ENCODE results near the gene THRSP. TPM values are rescaled to one million over a fixed set of nuclear protein-coding genes. Genes with fewer than 3 reads are reported as not detected.

Gene THRSP
- total and polyA plus RNA-seq, 2 donors from 2014 or later, result 6.4 TPM; not detected in 1

DNA sequence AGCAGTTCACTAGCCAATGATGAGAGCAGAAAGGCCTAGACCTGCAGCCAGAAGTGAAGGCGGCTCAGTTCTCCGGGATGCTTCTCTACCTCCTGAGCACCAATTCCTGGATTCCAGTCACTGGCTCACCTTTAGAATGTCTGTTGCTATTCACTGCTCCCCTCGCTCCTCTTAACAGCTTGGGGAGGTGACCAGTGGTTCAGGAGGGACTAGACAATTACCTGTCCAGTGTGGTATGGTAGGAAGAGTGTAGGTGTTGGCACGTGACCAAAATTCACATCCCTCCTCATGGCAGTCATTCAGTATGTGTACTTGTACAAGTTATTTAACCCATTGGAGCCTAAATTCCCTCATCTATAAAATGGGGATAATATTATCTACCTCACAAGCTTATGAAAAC is 4.0 kb downstream of the THRSP start:
- no peak for DNase-seq
- no peak overlapping the region for H3K27ac ChIP-seq (ENCODE audit: low read depth in 2 of 2, low read length in 2 of 2)
- no peak overlapping the region for H3K9ac ChIP-seq (ENCODE audit: low read length in 3 of 3)
- peaks cover 2 to 18% (median 16%) of the 10 kb centered on the region in 3 donors for H3K36me3 ChIP-seq (ENCODE audit: control insufficient read depth in 2 of 3, insufficient read depth in 3 of 3, low read length in 3 of 3)
- TF ChIP-seq, protein P1, sequence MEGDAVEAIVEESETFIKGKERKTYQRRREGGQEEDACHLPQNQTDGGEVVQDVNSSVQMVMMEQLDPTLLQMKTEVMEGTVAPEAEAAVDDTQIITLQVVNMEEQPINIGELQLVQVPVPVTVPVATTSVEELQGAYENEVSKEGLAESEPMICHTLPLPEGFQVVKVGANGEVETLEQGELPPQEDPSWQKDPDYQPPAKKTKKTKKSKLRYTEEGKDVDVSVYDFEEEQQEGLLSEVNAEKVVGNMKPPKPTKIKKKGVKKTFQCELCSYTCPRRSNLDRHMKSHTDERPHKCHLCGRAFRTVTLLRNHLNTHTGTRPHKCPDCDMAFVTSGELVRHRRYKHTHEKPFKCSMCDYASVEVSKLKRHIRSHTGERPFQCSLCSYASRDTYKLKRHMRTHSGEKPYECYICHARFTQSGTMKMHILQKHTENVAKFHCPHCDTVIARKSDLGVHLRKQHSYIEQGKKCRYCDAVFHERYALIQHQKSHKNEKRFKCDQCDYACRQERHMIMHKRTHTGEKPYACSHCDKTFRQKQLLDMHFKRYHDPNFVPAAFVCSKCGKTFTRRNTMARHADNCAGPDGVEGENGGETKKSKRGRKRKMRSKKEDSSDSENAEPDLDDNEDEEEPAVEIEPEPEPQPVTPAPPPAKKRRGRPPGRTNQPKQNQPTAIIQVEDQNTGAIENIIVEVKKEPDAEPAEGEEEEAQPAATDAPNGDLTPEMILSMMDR (IDR thresholded peaks at IDR 0.05; ENCODE audit: borderline replicate concordance, extremely low read depth, insufficient read depth), result no peak
- no peak for FAIRE-seq
- no peaks in the 10 kb centered on the region for H3K27me3 ChIP-seq (ENCODE audit: control insufficient read depth, insufficient read depth, low read length)
- H3K4me3 ChIP-seq (ENCODE audit: low read length in 3 of 3), result no peak overlapping the region
- H3K9me3 ChIP-seq (ENCODE audit: control insufficient read depth in 2 of 3, insufficient read depth in 1 of 3, low read length in 3 of 3), result no peaks in the 10 kb centered on the region
- H3K4me1 ChIP-seq (ENCODE audit: control insufficient read depth in 2 of 3, insufficient read depth in 2 of 3, low read depth in 1 of 3, low read length in 3 of 3), result peaks cover 0 to 2% (median 0%) of the 10 kb centered on the region in 3 donors
- intact Hi-C loops (cut with DNase I), result no loop called here

DNA sequence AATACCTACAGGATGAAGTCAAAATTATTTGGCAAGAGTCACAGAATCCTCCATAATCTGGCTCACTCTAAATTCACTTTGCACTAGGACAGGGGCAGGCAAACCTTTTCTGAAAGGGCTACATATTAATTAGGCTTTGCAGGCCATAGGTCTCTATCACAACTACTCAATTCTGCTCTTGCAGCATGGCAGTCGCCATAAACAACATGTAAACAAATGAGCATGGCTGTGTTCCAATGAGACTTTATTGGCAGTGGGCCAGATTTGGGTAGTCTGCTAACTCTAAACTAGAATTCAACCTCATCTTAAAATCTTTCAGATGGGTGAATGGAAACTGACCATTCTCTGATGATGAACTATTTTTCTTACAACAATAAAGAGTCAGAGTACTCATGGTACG is 5.8 kb downstream of the THRSP start:
- Histone ChIP-seq H3K36me3 (ENCODE audit: control insufficient read depth in 2 of 3, insufficient read depth in 3 of 3, low read length in 3 of 3) (peaks cover 2 to 21% (median 16%) of the 10 kb centered on the region in 3 donors), H3K4me1 (ENCODE audit: control insufficient read depth in 2 of 3, insufficient read depth in 2 of 3, low read depth in 1 of 3, low read length in 3 of 3) (no peaks in the 10 kb centered on the region), H3K9ac (ENCODE audit: low read length in 3 of 3) (no peak overlapping the region), H3K27ac (ENCODE audit: low read depth in 2 of 2, low read length in 2 of 2) (no peak overlapping the region), H3K27me3 (ENCODE audit: control insufficient read depth, insufficient read depth, low read length) (no peaks in the 10 kb centered on the region), H3K9me3 (ENCODE audit: control insufficient read depth in 2 of 3, insufficient read depth in 1 of 3, low read length in 3 of 3) (no peaks in the 10 kb centered on the region), H3K4me3 (ENCODE audit: low read length in 3 of 3) (no peak overlapping the region)
- FAIRE-seq, result no peak
- DNase-seq, result peak in 1 of 5 donors; percentile 43
- TF ChIP-seq, protein P1 (IDR thresholded peaks at IDR 0.05; ENCODE audit: borderline replicate concordance, extremely low read depth, insufficient read depth), result no peak
- intact Hi-C loops (cut with DNase I), result no loop called here

DNA sequence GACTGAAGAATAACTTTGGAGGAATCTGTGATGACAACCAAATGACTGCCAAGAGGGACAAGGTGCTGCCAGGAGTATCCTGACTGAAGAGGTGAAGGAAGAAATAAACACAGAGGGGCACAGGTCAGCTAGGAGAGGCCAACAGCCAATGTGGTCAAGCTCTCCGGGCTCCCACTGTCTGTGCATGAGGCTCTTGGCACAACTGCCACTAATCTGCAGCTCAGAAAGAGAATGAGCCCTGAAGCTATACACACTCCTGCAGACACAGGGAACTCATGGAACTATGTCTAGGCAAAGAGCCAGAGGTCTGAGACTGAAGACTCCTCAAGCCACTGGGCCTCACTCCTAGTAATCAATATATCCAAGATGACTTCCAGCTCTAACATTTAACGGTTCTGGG is 7.0 kb downstream of the THRSP start:
- H3K27me3 ChIP-seq (ENCODE audit: control insufficient read depth, insufficient read depth, low read length), result no peaks in the 10 kb centered on the region
- H3K27ac ChIP-seq (ENCODE audit: low read depth in 2 of 2, low read length in 2 of 2), result no peak overlapping the region
- H3K36me3 ChIP-seq (ENCODE audit: control insufficient read depth in 2 of 3, insufficient read depth in 3 of 3, low read length in 3 of 3), result peaks cover 2 to 21% (median 16%) of the 10 kb centered on the region in 3 donors
- H3K9me3 ChIP-seq (ENCODE audit: control insufficient read depth in 2 of 3, insufficient read depth in 1 of 3, low read length in 3 of 3), result no peaks in the 10 kb centered on the region
- no peak for FAIRE-seq
- no peak for DNase-seq
- H3K4me3 ChIP-seq (ENCODE audit: low read length in 3 of 3), result no peak overlapping the region
- TF ChIP-seq, protein P1 (IDR thresholded peaks at IDR 0.05; ENCODE audit: borderline replicate concordance, extremely low read depth, insufficient read depth), result no peak
- H3K4me1 ChIP-seq (ENCODE audit: control insufficient read depth in 2 of 3, insufficient read depth in 2 of 3, low read depth in 1 of 3, low read length in 3 of 3), result peaks cover 0 to 3% (median 0%) of the 10 kb centered on the region in 3 donors
- intact Hi-C loops (cut with DNase I), result no loop called here
- H3K9ac ChIP-seq (ENCODE audit: low read length in 3 of 3), result no peak overlapping the region

DNA sequence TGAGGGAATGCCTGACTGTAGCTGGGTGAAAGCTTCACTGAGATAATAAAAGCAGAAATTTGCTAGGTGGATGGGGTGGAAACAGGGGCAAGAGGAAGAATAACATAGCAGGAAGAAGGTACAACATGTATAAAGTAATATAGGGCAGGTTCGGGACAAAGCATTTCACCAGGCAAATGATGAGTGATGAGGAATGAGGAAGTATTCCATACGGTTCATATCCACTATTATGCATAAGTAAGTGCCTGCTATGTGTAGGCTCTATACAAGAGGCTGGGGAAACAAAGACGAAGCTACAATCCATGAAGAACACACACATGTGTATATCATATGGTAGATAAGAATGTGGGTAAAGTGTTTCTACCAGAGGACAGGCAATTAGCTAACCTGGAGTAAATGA is 8.1 kb downstream of the THRSP start:
- FAIRE-seq (no peak), DNase-seq (no peak)
- intact Hi-C loops (cut with DNase I), result no loop called here
- TF ChIP-seq, protein P1 (IDR thresholded peaks at IDR 0.05; ENCODE audit: borderline replicate concordance, extremely low read depth, insufficient read depth), result no peak
- Histone ChIP-seq H3K9me3 (ENCODE audit: control insufficient read depth in 2 of 3, insufficient read depth in 1 of 3, low read length in 3 of 3) (no peaks in the 10 kb centered on the region), H3K36me3 (ENCODE audit: control insufficient read depth in 2 of 3, insufficient read depth in 3 of 3, low read length in 3 of 3) (peaks cover 2 to 21% (median 16%) of the 10 kb centered on the region in 3 donors), H3K27ac (ENCODE audit: low read depth in 2 of 2, low read length in 2 of 2) (no peak overlapping the region), H3K4me1 (ENCODE audit: control insufficient read depth in 2 of 3, insufficient read depth in 2 of 3, low read depth in 1 of 3, low read length in 3 of 3) (peaks cover 0 to 6% (median 0%) of the 10 kb centered on the region in 3 donors), H3K9ac (ENCODE audit: low read length in 3 of 3) (no peak overlapping the region), H3K4me3 (ENCODE audit: low read length in 3 of 3) (no peak overlapping the region), H3K27me3 (ENCODE audit: control insufficient read depth, insufficient read depth, low read length) (no peaks in the 10 kb centered on the region)
